Measurements from ENCODE around the gene NR4A1. TPM values are rescaled to one million over a fixed set of nuclear protein-coding genes. Genes with fewer than 3 reads are reported as not detected.

Gene NR4A1
- total and polyA plus RNA-seq, 10 of the 15 experiments (the other 5 are each of a cell fraction or from before 2014, with no cell fraction given): 0.05 to 7.9 (median 2.2) TPM; not detected in 1

DNA sequence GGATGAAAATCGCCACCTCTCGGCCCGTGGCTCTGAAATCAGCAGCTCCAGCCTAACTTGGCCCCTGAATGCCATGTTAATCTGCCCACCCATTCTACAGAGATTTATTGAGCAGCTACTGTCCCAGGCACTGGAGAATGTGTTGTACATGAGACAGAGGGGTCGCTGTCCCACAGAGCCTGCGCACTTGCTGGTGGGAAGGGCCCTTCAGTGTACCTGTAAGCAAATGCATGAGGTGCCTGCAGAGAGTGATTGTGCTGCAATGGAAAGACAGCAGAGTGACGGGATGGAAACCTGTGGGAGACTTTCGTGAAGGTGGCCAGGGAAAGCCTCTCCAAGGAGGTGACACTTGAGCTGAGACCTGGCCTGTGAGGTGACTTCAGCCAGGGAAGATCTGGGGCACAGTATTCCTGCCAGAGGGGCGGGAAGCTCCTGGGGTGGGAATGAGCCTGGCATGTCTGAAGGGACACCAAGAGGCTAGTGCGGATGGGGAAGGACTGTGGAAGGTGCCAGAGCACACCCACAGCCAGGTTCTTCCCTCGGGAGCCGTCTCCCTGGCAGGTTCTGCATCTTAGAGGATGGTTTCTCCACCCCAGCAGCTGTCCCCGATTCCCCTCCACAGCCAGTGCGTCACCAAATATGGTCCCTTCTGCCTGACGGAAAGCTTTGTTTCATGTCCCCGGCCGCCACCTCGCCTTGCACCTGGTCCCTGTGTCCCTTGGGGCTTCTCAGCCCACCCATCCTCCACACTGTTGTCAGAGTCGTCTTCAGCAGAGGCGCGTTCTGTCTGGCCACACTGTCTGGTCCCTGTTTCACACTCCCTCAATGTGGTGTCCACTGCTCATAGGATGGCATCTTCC, 36.9 kb downstream of the NR4A1 start:
- no peaks in the 10 kb centered on the region; a peak in 1 of 4 replicates for H3K27me3 ChIP-seq (replicated peaks in 1 of 2; ENCODE audit: control insufficient read depth in 2 of 2, insufficient read depth in 2 of 2, low read length in 1 of 2)
- DNase-seq (ENCODE audit: low read depth, low spot score) (no peak), FAIRE-seq (peak; percentile 49), ATAC-seq (peak; percentile 86)
- no peak overlapping the region for H3K9ac ChIP-seq (ENCODE audit: control insufficient read depth, insufficient read depth, low read length)
- H3K9me3 ChIP-seq (replicated peaks; ENCODE audit: control insufficient read depth, insufficient read depth, low read length): no peaks in the 10 kb centered on the region
- H3K27ac ChIP-seq (ENCODE audit: control insufficient read depth, insufficient read depth): no peak overlapping the region
- BruUV-seq (replicated peaks): no TSS peak
- ChIA-PET CTCF (interaction anchor here (0.8 to 13.1 kb wide), 12 partner anchors 12 to 84 kb away, joined by 3 to 622 read pairs (median 5); partner anchors contain the start of gene ATG101), SMC1A (ENCODE audit: uncharacterized antibody, unreplicated experiment) (interaction anchor here (9.5 to 12.5 kb wide), 2 partner anchors 30 to 60 kb away, joined by 62 to 322 read pairs; no protein-coding TSS in a partner anchor), POLR2A (interaction anchor here (0.8 to 1.0 kb wide), 3 partner anchors 18 to 61 kb away, joined by 3 to 5 read pairs (median 3); partner anchors contain the start of genes ATG101 and NR4A1), RAD21 (ENCODE audit: unreplicated experiment) (interaction anchor here (0.9 to 5.8 kb wide), 7 partner anchors 18 to 68 kb away, joined by 3 to 88 read pairs (median 4); partner anchors contain the start of genes ATG101 and NR4A1)
- H3K36me3 ChIP-seq (ENCODE audit: control insufficient read depth in 2 of 2, insufficient read depth in 2 of 2, low read length in 1 of 2): no peaks in the 10 kb centered on the region
- peaks cover 8% of the 10 kb centered on the region for H3K4me1 ChIP-seq (ENCODE audit: control insufficient read depth, insufficient read depth, low read length)
- in situ Hi-C loops (cut with MboI): no loop called here
- 12% methylated on average over 20 of the region's 20 CpGs for WGBS (ENCODE audit: insufficient coverage, insufficient replicate concordance, low lambda C conversion rate, missing lambda C conversion rate)
- no peaks in the 10 kb centered on the region for H3K79me2 ChIP-seq (ENCODE audit: control insufficient read depth, insufficient read depth, low read length)
- H2AFZ ChIP-seq (ENCODE audit: control insufficient read depth, low read depth, low read length): no peak overlapping the region
- H4K20me1 ChIP-seq (ENCODE audit: control insufficient read depth, insufficient read depth): no peaks in the 10 kb centered on the region
- no peak overlapping the region for H3K4me3 ChIP-seq
- intact Hi-C loops (cut with micrococcal nuclease; ENCODE audit: unreplicated experiment): loop anchor here (1.0 kb wide), 1 partner anchor 30 kb away; no protein-coding TSS in a partner anchor
- H3K4me2 ChIP-seq (ENCODE audit: control insufficient read depth, insufficient read depth): 0 out of 2 replicates have a peak overlapping the region, but pooled peaks have one; percentile 8
- TF ChIP-seq, protein P1, sequence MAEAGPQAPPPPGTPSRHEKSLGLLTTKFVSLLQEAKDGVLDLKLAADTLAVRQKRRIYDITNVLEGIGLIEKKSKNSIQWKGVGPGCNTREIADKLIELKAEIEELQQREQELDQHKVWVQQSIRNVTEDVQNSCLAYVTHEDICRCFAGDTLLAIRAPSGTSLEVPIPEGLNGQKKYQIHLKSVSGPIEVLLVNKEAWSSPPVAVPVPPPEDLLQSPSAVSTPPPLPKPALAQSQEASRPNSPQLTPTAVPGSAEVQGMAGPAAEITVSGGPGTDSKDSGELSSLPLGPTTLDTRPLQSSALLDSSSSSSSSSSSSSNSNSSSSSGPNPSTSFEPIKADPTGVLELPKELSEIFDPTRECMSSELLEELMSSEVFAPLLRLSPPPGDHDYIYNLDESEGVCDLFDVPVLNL (IDR thresholded peaks at IDR 0.05; ENCODE audit: low read depth, low read length): no peak
- TF ChIP-seq MEF2B (IDR thresholded peaks at IDR 0.05; ENCODE audit: partially characterized antibody, poor library complexity, severe bottlenecking) (peak; percentile 95), SRF (IDR thresholded peaks at IDR 0.05; ENCODE audit: low read depth in 2 of 2, low read length in 2 of 2) (peak; percentile 73 to 80; a peak in 3 of 4 replicates), DPF2 (IDR thresholded peaks at IDR 0.05) (0 out of 2 replicates have a peak, but pooled peaks have one; percentile 19), YY1 (IDR thresholded peaks at IDR 0.05; ENCODE audit: low read depth, low read length) (0 out of 2 replicates have a peak, but pooled peaks have one; percentile 18), MTA2 (IDR thresholded peaks at IDR 0.05; ENCODE audit: low read depth) (peak; percentile 42; the same call in 1 of the 2 replicates), IKZF1 (conservative IDR thresholded peaks at IDR 0.05) (peak; percentile 44), HDGF (IDR thresholded peaks at IDR 0.05) (peak; percentile 48; the same call in 1 of the 2 replicates), TCF12 (IDR thresholded peaks at IDR 0.05; ENCODE audit: low read depth, low read length) (peak; percentile 94), IKZF2 (IDR thresholded peaks at IDR 0.05) (peak; percentile 19 to 40; a peak in 2 of 4 replicates), CREM (IDR thresholded peaks at IDR 0.05; ENCODE audit: low read depth) (0 out of 2 replicates have a peak, but pooled peaks have one; percentile 11), ATF7 (IDR thresholded peaks at IDR 0.05; ENCODE audit: low read depth) (peak; percentile 36; the same call in 1 of the 2 replicates)
- TF ChIP-seq, protein P2, sequence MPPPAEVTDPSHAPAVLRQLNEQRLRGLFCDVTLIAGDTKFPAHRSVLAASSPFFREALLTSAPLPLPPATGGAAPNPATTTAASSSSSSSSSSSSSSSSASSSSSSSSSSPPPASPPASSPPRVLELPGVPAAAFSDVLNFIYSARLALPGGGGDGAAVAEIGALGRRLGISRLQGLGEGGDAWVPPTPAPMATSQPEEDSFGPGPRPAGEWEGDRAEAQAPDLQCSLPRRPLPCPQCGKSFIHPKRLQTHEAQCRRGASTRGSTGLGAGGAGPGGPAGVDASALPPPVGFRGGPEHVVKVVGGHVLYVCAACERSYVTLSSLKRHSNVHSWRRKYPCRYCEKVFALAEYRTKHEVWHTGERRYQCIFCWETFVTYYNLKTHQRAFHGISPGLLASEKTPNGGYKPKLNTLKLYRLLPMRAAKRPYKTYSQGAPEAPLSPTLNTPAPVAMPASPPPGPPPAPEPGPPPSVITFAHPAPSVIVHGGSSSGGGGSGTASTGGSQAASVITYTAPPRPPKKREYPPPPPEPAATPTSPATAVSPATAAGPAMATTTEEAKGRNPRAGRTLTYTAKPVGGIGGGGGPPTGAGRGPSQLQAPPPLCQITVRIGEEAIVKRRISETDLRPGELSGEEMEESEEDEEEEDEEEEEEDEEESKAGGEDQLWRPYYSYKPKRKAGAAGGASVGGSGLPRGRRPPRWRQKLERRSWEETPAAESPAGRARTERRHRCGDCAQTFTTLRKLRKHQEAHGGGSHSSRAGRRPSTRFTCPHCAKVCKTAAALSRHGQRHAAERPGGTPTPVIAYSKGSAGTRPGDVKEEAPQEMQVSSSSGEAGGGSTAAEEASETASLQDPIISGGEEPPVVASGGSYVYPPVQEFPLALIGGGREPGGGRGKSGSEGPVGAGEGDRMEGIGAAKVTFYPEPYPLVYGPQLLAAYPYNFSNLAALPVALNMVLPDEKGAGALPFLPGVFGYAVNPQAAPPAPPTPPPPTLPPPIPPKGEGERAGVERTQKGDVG (CRISPR knock-in tag; IDR thresholded peaks at IDR 0.05): no peak
- TF ChIP-seq, protein P3, sequence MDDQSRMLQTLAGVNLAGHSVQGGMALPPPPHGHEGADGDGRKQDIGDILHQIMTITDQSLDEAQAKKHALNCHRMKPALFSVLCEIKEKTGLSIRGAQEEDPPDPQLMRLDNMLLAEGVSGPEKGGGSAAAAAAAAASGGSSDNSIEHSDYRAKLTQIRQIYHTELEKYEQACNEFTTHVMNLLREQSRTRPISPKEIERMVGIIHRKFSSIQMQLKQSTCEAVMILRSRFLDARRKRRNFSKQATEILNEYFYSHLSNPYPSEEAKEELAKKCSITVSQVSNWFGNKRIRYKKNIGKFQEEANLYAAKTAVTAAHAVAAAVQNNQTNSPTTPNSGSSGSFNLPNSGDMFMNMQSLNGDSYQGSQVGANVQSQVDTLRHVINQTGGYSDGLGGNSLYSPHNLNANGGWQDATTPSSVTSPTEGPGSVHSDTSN (IDR thresholded peaks at IDR 0.05; ENCODE audit: insufficient replicate concordance, low read depth, low read length): no peak
- TF ChIP-seq, protein P4, sequence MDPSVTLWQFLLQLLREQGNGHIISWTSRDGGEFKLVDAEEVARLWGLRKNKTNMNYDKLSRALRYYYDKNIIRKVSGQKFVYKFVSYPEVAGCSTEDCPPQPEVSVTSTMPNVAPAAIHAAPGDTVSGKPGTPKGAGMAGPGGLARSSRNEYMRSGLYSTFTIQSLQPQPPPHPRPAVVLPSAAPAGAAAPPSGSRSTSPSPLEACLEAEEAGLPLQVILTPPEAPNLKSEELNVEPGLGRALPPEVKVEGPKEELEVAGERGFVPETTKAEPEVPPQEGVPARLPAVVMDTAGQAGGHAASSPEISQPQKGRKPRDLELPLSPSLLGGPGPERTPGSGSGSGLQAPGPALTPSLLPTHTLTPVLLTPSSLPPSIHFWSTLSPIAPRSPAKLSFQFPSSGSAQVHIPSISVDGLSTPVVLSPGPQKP (IDR thresholded peaks at IDR 0.05; ENCODE audit: low read depth, low read length): peak; percentile 73; the same call in 1 of the 2 replicates
